NOMO-1 treated with dmso at 0.1 percent for 144 hours (cell line): ENCODE data around the gene TRRAP.

Source experiments
- DNase-seq: peaks from one replicate; lab custom pipeline; 2025; ENCODE audit not compliant: unreplicated experiment; lab: John Stamatoyannopoulos, UW

Gene TRRAP

GRCh38 chr7:98985406-98985805 lies 107.1 kb downstream of the TRRAP start:
- DNase-seq, result no peak

DNA sequence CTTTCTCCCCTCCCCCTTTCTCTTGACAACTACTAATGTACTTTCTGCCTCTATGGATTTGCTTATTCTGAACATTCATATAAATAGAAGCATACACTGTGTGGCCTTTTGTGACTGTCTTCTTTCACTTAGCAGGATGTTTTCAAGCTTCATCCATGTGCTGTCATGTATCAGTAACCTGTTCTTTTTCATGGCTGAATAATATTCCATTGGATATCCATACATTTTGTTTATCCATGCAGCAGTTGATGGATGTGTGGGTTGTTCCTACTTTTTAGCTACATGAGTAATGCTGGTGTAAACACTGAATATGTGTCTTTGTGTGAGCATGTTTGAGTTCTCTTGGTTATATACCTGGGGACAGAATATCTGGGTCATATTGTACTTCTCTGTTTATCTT lies 107.6 kb downstream of the TRRAP start:
- no peak for DNase-seq

DNA sequence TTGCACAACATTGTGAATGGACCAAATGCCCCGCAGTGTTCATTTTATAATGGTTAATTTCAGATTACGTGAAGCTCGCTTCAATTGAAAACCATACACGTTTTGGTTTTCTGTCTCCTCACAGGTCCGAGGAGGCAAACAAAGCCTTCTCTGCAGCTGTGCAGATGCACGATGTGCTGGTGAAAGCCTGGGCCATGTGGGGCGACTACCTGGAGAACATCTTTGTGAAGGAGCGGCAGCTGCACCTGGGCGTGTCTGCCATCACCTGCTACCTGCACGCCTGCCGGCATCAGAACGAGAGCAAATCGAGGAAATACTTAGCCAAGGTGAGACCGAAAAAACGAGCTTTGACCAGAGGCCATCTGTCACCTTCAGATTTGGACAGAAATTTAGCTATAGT lies 110.3 kb downstream of the TRRAP start:
- no peak for DNase-seq

- no peak for DNase-seq
Measured at GRCh38 chr7:98990356-98990755, 112.0 kb downstream of the TRRAP start.

- DNase-seq, result no peak
Measured at GRCh38 chr7:98991141-98991540, 112.8 kb downstream of the TRRAP start.

DNA sequence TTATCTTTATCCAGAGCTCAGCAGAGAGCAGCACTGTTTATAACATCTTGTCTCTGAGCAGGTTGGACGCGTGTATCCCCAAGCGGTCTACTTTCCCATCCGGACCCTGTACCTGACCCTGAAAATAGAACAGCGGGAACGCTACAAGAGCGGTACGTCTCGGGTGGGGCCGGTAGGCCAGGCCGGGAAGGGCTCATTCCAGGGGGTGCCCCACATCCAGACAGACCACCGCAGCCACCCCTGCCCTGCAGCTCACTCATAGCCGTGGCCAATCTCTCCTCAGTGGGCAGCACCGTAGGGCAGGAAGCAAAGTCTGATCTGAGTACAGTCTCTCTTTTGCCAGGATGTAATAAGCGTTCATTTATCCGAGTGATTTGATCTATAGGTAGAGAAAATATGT lies 113.7 kb downstream of the TRRAP start:
- DNase-seq, result no peak

GRCh38 chr7:98993024-98993897 lies 114.9 kb downstream of the TRRAP start:
- no peak for DNase-seq

DNA sequence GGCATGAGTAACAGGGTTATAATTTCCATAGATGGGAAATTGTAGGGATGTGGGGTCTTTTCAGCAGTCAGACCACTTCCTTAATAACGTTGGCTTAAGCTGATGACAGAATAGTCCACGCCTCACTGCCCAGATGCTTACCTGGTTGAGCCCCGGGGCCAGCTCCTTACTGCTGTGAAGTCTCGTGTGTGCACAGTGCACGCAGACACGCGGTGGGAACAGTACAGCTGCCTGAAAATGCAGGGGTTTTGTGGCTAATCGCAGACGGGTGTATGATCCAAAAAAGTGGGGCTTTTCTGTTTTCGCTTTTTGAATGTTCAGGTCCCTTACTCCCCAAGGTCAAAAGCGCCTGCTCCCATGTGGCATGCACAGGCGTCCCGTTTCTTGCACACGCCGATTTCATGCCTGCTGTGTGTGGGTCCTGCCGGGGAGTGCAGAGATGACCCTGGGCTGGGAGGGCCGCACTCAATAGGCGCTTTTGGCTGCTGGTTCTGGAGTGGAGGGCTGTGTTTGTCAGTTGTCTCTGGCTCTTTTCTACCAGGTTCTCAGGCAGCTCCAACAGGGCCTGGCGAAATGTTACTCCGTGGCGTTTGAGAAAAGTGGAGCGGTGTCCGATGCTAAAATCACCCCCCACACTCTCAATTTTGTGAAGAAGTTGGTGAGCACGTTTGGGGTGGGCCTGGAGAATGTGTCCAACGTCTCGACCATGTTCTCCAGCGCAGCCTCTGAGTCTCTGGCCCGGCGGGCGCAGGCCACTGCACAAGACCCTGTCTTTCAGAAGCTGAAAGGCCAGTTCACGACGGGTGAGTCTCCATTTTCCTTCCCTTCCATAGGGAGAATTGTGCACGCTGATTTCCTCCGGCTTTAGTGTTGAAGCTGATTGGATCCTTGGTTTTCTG lies 116.0 kb downstream of the TRRAP start:
- no peak for DNase-seq

DNA sequence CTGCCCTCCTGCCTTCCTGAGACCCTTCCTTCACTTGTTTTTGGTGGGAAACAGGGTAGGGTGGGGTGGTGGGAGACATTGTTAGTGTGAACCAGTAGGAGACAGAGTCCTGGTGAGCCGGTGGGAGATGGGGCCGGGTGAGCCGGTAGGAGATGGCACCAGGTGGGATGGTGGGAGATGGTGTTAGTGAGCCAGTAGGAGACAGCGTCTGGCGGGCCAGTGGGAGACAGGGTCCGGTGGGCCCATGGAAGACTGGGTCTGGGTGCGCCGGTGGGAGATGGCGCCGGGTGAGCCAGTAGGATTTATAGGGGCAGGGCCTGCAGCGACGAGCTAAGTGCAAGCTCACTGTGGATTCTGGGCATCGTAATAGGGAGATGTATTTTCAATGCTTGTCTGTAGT lies 116.8 kb downstream of the TRRAP start:
- no peak for DNase-seq

GRCh38 chr7:98995523-98996149 lies 117.3 kb downstream of the TRRAP start:
- DNase-seq, result no peak

DNA sequence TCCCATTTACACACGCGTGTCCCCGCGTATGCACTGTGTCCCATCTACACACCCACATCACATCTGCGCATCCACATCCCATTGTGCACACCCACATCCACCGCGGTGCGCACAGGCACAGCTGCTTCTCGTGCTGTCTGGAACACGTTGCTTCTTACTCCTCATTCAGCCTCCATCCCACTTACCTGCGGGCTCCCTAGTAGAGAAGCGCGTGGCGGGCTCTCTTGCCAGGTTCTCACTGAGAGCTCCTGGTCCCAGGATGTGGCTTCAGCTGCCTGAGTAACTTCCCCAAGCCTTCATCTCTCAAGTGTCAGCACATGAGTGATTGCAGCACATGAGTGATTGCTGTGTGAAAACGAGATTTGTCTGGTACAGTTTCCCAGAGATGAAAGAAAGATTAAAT lies 117.8 kb downstream of the TRRAP start:
- no peak for DNase-seq

GRCh38 chr7:98997846-98998245 lies 119.5 kb downstream of the TRRAP start:
- no peak for DNase-seq

DNA sequence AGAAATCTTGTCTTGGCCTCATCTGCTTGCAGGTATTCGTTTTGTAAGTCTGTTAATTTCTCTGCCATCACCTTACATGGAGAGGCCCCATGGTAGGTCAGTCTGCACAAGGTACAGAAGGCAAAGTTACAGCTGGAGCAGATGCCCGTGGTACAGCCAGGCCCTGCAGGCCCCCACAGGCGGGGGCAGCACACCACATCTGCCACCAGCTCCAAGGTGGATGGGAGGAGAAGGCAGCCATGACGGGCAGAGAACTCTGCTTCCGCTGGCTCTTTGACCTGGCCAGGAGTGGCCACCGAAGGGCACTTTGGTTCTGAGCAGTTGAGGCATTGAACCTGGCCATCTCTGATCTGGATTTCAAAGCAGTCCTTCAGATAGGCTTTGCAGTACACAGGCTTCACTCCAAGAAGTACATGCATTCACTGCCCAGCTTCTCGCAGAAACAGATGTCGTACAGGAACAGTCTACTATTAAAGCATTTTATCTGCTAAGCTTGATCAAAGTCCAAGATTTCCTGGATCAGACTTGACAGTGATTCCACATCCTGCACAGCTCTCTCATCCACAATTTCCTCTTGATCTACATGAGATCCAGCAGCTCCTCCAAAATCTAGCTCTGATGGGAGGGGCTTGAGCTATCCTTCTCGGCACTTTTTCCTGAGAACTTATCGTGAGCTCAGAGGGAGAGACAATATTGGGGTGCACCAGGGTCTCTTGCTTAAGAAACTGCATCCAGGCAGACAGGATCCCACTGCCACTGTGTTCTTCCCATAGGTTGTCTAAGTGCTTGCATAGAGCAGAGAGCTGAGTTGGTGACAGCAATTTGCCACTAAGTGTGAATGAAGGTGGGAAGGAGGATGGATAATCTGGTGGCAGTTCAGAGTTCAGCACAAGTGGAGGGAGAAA lies 120.7 kb downstream of the TRRAP start:
- no peak for DNase-seq

- DNase-seq, result no peak
Measured at GRCh38 chr7:99000196-99000903, 122.0 kb downstream of the TRRAP start.

- DNase-seq, result no peak
Measured at GRCh38 chr7:99000904-99001465, 122.7 kb downstream of the TRRAP start.

DNA sequence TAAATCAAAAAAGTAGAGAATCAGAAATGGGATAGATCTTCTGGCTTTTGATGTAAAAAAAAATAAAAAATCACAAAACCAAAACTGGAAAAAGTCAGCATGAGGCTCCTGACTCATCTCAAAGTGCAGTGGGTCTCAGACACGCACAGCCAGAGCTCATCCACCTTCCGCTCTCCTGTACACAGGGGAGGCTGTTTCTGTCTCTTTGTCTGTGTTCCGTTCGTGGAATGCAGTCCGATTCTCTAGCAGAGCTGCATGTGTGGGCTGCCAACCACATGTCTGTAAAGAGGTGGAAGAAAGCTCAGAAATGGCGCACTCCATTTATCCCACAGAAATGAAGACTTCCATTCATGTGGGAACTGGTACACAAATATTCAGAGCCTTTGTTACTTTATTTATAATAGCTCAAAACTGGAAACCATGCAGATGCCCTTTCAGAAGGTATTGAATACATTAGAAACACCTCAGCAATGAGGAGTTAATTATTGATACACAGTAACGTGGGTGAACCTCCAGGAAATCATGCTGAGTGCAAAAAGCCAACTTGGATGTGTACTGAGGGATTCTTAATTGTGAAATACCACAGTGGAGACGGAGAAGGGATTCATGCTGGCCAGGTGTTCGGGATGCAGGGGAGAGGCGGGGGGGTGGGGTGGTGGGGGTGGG lies 123.3 kb downstream of the TRRAP start:
- no peak for DNase-seq

DNA sequence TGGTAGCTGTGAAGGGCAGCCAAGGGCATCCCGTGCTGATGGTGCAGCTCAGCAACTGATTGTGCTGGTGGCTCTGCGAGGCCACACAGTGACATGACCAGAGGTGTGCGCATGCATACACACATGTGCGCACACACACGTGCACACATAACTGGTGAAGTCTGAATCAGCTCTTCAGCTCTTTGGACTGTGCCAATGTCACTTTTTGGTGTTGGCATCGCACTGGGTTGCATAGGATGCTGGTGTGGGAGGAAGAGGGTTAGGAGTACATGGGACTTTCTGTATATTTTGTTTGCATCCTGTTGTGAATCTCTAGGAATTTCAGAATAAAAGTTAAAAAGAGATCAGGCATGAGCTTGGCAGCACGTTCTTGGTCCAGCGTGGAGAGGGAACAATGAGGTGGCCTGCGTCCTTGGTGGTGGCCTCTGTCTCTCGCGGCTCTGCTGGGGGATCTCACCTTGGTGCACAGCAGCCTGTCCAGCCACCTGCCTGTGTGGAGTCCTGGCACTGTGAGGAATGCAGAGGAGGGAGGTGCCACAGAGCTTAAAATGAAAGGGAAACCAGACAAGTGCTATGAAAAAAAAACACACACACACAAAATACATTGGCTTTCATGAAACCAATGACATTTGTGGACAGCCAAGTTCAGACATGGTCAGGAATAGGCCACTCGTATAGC lies 124.0 kb downstream of the TRRAP start:
- DNase-seq, result no peak

- no peak for DNase-seq
Measured at GRCh38 chr7:99002827-99003212, 124.5 kb downstream of the TRRAP start.

GRCh38 chr7:99003419-99003818 lies 125.1 kb downstream of the TRRAP start:
- DNase-seq, result no peak
